Measurements from ENCODE around the gene DNAI2. TPM values are rescaled to one million over a fixed set of nuclear protein-coding genes. Genes with fewer than 3 reads are reported as not detected.

The DNAI2 gene
- total RNA-seq: not detected in 2 replicates

GRCh38 chr17:74274060-74274708, at the start of gene DNAI2:
DNAI2 (plus strand) TSS chr17:74274234; CDS start chr17:74281818, 7,584 bp downstream.

GRCh38 chr17:74325743-74326379, 51.8 kb downstream of the DNAI2 start, which contains the start of gene KIF19:
KIF19 (plus strand) TSS chr17:74326226; CDS start chr17:74326350, 124 bp downstream.

GRCh38 chr17:74361230-74362068, 87.4 kb downstream of the DNAI2 start, which contains the start of gene BTBD17:
BTBD17 (minus strand) TSS chr17:74361868; CDS start chr17:74361819, 49 bp downstream.

Other genes starting within 250 kb of the DNAI2 start
- gene RPL38, start 70.6 kb upstream of the DNAI2 start, total RNA-seq: 669 and 1,348 TPM in 2 replicates
- gene TTYH2, start 60.7 kb upstream of the DNAI2 start, total RNA-seq: 0.62 and 1.3 TPM in 2 replicates
- gene KIF19, start 52.0 kb downstream of the DNAI2 start, total RNA-seq: not detected in 2 replicates
- gene BTBD17, start 87.6 kb downstream of the DNAI2 start, total RNA-seq: not detected in 2 replicates
- gene GPR142, start 93.3 kb downstream of the DNAI2 start, total RNA-seq: not detected in 2 replicates
- 1.9 and 9.1 TPM in 2 replicates for gene GPRC5C, start 157.9 kb downstream of the DNAI2 start, total RNA-seq
- not detected in 2 replicates for gene CD300A, start 192.4 kb downstream of the DNAI2 start, total RNA-seq